Lower leg skin (tissue), 4 donors: ENCODE data around the gene SIM1. TPM values are rescaled to one million over a fixed set of nuclear protein-coding genes. Genes with fewer than 3 reads are reported as not detected.

ENCODE experiments used
- DNase-seq, 2 donors: peaks; one replicate each; pipeline ENCODE4 v3.0.0-alpha.2; 2019; ENCODE audit warnings: low spot score in 2 of 2
- H3K4me3 ChIP-seq: fragments of 200-600 bp; sonication (generic); 2 replicates; pipeline ENCODE4 v1.5.1; 2017; ENCODE audit warnings: mild to moderate bottlenecking, low read depth; ENCODE audit not compliant: poor library complexity, severe bottlenecking
- CTCF ChIP-seq, 3 donors: fragments of 450-650 bp; IDR thresholded peaks; one replicate each; pipeline ENCODE4 v1.5.1; 2016; ENCODE audit warnings: antibody characterized with exemption in 3 of 3, mild to moderate bottlenecking in 3 of 3, moderate library complexity in 2 of 3
- POLR2A ChIP-seq, 2 donors: fragments of 450-650 bp; IDR thresholded peaks; one replicate each; pipeline ENCODE4 v1.6.1; 2016 to 2017; ENCODE audit warnings: antibody characterized with exemption in 2 of 2, mild to moderate bottlenecking in 1 of 2, moderate library complexity in 1 of 2
- WGBS, 2 donors: methylation state at CpG; one replicate each; pipeline ENCODE4 v1.1.5; 2018; 5-methylcytosine and 5-hydroxymethylcytosine counted together
- intact Hi-C: fragments of 100-400 bp; cut with DNase I; formaldehyde crosslinking; loops from one replicate; pipeline ENCODE4 v1.15.0; 2023; ENCODE audit warnings: low total_unique reads
- total RNA-seq, 4 donors: library from RNA; depleted of rRNA; stranded (reverse); fragments of >200 nt; gene quantifications; one replicate each; pipeline ENCODE4 v1.1.0, GENCODE V29; 2016

SIM1 gene
- total RNA-seq, 4 donors from 2014 or later, result 0.66 to 1.1 (median 0.75) TPM

DNA sequence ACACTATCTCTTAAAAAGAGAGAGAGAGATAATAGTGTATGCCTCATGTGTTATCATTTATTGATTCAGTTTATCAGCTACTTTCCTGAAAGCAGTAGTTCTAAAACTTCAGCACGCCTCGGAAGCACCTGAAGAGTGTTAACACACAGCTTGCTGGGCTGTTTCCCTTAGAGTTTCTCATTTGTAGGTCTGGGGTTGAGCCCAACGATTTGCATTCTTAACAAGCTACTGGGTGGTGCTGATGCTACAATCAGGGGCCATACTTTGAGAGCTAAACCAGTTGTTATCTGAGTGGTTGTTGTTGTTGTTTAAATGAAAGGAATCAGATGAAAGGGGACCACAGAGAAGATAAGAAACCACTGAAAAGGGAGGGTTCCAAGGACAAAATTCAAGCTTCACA lies 32.6 kb downstream of the SIM1 start:
- no peak overlapping the region for H3K4me3 ChIP-seq
- no peak for TF ChIP-seq CTCF (IDR thresholded peaks at IDR 0.05)
- intact Hi-C loops, result no loop called here
- no peak for DNase-seq
- WGBS, 2 donors, result 70 to 75% methylated on average over 3 of the region's 3 CpGs

DNA sequence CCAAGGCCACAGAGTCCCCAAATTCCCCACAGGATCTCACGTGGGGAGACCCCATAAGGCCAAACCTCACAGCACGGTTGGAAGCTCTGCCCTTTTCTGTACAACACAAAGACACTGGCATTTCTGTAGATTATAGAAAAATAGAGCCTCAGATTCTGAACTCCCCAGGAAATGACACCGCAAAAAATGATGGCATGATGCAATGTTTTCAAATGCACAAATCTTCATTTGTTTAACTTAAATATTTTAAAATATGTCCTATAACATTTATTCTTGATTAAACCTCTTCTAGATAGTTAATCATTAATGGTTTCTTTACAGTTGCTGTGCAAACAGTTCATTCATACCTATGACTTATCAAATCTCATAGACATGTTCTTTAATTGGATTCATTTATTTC lies 33.8 kb downstream of the SIM1 start:
- H3K4me3 ChIP-seq, result no peak overlapping the region
- TF ChIP-seq CTCF (IDR thresholded peaks at IDR 0.05) (no peak), POLR2A (IDR thresholded peaks at IDR 0.05) (no peak)
- 77 to 81% methylated on average over 3 of the region's 3 CpGs for WGBS, 2 donors
- DNase-seq, result no peak
- intact Hi-C loops, result no loop called here

DNA sequence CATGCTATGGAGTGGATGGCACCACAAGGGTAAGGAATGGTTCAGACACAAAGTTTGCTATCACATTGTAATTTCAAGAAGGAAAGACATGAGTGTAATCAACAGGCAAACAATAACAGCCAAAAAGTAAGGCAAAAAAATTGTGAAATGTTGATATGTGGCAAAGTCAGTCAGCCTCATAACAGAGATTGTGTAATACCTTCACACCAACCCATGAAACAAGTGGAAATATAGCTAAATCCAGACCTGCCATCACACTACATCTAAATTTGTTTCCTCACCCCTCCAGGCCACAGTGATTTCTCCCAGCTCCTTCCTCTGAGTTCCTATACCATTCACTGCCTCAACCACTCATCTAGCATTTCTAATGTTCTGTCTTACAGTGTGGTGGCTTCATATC lies 37.3 kb downstream of the SIM1 start:
- intact Hi-C loops, result no loop called here
- TF ChIP-seq POLR2A (IDR thresholded peaks at IDR 0.05) (no peak), CTCF (IDR thresholded peaks at IDR 0.05) (no peak)
- no peak for DNase-seq
- H3K4me3 ChIP-seq, result no peak overlapping the region

DNA sequence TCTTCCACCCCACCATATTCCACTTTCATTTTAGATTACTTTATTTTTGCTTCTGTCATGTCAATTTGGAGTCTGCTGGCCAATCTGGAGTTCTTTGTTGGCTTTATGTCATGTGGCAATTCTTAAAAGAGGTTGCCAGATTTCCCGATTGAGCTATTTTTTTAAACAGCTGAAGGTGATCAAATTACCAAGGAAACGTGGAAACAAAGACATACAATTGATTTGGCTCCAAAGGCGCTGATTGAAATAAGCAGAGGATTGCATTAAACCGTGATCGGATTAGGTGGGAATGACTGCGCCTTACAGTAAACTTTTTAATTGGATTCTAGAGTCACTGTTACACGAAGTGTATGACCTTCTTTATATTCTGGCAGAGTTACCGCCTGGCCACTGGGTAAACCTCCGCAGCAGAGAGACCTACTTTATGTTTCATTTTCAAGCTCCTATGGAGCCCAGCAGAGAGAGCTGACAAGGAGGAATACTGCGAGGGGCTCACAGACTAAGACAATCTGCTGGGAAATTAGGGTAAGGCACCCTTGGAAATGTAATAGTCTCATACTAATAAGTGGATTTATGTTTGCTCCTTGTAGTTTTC lies 37.9 kb downstream of the SIM1 start:
- H3K4me3 ChIP-seq, result no peak overlapping the region
- intact Hi-C loops, result no loop called here
- TF ChIP-seq CTCF (IDR thresholded peaks at IDR 0.05), result no peak
- TF ChIP-seq POLR2A (IDR thresholded peaks at IDR 0.05), result no peak
- WGBS, 2 donors, result 66 to 74% methylated on average over 10 of the region's 10 CpGs
- DNase-seq, result no peak

GRCh38 chr6:100426241-100426640 lies 38.5 kb downstream of the SIM1 start:
- intact Hi-C loops, result no loop called here
- WGBS, 2 donors, result 83 to 92% methylated on average over 3 of the region's 3 CpGs
- TF ChIP-seq POLR2A (IDR thresholded peaks at IDR 0.05) (no peak), CTCF (IDR thresholded peaks at IDR 0.05) (no peak)
- H3K4me3 ChIP-seq, result no peak overlapping the region
- no peak for DNase-seq

GRCh38 chr6:100420711-100421110 lies 44.0 kb downstream of the SIM1 start:
- DNase-seq, result no peak
- no peak overlapping the region for H3K4me3 ChIP-seq
- WGBS, 2 donors, result 40 to 45% methylated on average over 3 of the region's 3 CpGs
- intact Hi-C loops, result no loop called here
- TF ChIP-seq POLR2A (IDR thresholded peaks at IDR 0.05) (no peak), CTCF (IDR thresholded peaks at IDR 0.05) (no peak)
